Measurements from ENCODE around the gene NDUFV2.
A peak's percentile ranks its signal among the peaks of the same experiment; 100 is the strongest.

NDUFV2 gene

GRCh38 chr18:9113468-9114149, 11.1 kb downstream of the NDUFV2 start:
- no peak overlapping the region for H3K4me3 ChIP-seq (ENCODE audit: low read length)
- no peak for DNase-seq (ENCODE audit: low read depth)
- TF ChIP-seq CTCF (IDR thresholded peaks at IDR 0.05; ENCODE audit: insufficient read depth, low read depth, low read length, missing control alignments) = no peak

- no peak for TF ChIP-seq CTCF (IDR thresholded peaks at IDR 0.05; ENCODE audit: insufficient read depth, low read depth, low read length, missing control alignments)
- DNase-seq (ENCODE audit: low read depth) = no peak
- no peak overlapping the region for H3K4me3 ChIP-seq (ENCODE audit: low read length)
These were observed 13.5 kb downstream of the NDUFV2 start for GRCh38 chr18:9115984-9116383.

- no peak overlapping the region for H3K4me3 ChIP-seq (ENCODE audit: low read length)
- DNase-seq (ENCODE audit: low read depth) = peak; percentile 70
- TF ChIP-seq CTCF (IDR thresholded peaks at IDR 0.05; ENCODE audit: insufficient read depth, low read depth, low read length, missing control alignments) = no peak
These were observed 15.7 kb downstream of the NDUFV2 start for GRCh38 chr18:9117980-9118841.

- H3K4me3 ChIP-seq (ENCODE audit: low read length) = no peak overlapping the region
- DNase-seq (ENCODE audit: low read depth) = no peak
- TF ChIP-seq CTCF (IDR thresholded peaks at IDR 0.05; ENCODE audit: insufficient read depth, low read depth, low read length, missing control alignments) = no peak
These were observed 18.3 kb downstream of the NDUFV2 start for GRCh38 chr18:9120796-9121195.

- TF ChIP-seq CTCF (IDR thresholded peaks at IDR 0.05; ENCODE audit: insufficient read depth, low read depth, low read length, missing control alignments) = no peak
- no peak for DNase-seq (ENCODE audit: low read depth)
- no peak overlapping the region for H3K4me3 ChIP-seq (ENCODE audit: low read length)
These were observed 21.0 kb downstream of the NDUFV2 start for GRCh38 chr18:9123520-9123919.

- TF ChIP-seq CTCF (IDR thresholded peaks at IDR 0.05; ENCODE audit: insufficient read depth, low read depth, low read length, missing control alignments) = no peak
- no peak overlapping the region for H3K4me3 ChIP-seq (ENCODE audit: low read length)
- DNase-seq (ENCODE audit: low read depth) = no peak
These were observed 22.3 kb downstream of the NDUFV2 start for GRCh38 chr18:9124824-9125223.

All from epithelial cell of esophagus (primary cell).